GM21717 (cell line): ENCODE measurements around the gene C2orf92.
"Not testable (repeated sequence)": the region's sequence is repeated elsewhere in the genome, so short reads cannot be mapped to it uniquely, and the experiment has no call there.

ENCODE experiments used
- ATAC-seq: cut with Tn5 transposase; IDR thresholded peaks from one replicate; pipeline ENCODE4 v1.9.1; 2021; ENCODE audit warnings: mild to moderate bottlenecking, moderate library complexity; ENCODE audit not compliant: unreplicated experiment

C2orf92 gene

DNA sequence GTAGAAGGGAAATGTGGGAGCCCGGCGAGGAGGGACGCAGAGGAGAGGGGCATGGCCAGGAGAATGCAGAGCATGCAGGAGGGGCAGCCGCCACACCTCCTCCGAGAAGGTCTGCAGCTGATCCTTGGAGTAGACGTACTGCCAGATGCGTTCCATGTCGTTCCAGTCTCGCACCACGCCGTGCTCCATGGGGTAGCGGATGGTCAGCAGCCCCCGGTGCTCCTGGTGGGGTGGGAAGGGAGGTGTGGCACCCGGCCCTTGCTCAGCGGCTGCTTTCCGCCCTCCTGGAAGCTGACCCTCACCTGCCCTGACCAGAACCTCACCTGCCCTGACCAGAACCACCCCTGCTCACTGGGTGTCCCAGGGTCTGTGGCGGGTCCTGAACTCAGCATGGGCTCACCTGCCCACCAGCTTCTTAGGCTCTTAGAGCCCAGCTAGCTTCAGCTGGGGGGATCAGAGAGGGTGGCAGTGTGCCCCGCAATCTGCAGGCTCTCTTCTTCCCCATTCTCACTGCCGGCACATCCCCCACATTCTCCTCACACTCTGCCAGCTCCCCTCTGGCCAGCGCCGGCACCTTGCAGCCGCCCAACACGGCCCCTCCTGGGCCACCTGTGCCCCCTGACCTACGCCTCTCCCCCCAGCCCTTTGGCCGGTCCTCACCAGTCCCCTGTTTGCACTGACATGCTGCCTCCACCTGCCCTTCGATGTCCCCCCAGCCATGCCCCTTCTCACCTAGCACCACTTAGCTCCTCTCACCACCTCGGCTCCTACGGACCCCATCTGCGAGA, 10.1 kb upstream of the C2orf92 start:
- no peak for ATAC-seq

DNA sequence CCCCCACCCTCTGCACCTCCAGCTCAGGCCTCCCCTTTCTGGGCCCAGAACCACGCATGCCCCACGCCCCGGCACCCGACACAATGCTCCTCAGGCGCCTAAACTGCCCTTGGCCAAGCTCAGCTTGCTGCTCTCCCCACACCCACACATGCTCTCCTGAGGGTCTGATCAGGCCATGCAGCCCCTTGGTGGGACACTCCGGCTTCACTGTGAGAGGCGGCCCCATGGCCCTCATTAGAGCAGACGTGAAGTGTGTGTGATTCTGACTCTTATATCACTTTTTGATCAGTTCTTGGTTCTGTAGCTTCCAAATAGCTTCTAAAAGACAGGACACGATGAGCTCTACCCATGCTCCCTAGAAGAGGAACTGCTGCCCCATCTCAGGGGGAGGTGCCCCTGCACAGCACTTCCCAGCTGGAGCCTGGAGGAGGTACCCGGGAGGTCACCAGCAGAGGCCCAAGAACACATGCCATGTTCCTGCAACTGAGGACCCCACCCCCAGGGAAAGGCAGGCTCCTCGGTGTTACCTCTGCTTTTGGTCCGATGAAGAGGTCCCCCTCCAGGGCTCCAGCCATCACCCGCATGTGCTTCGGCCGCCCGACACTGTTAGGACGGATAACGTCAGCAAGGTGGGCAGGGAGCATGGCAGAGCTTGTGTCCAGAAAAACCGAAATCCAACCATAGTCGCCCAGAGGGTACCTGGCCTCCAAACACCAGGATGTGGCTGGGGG, 9.3 kb upstream of the C2orf92 start:
- no peak for ATAC-seq

DNA sequence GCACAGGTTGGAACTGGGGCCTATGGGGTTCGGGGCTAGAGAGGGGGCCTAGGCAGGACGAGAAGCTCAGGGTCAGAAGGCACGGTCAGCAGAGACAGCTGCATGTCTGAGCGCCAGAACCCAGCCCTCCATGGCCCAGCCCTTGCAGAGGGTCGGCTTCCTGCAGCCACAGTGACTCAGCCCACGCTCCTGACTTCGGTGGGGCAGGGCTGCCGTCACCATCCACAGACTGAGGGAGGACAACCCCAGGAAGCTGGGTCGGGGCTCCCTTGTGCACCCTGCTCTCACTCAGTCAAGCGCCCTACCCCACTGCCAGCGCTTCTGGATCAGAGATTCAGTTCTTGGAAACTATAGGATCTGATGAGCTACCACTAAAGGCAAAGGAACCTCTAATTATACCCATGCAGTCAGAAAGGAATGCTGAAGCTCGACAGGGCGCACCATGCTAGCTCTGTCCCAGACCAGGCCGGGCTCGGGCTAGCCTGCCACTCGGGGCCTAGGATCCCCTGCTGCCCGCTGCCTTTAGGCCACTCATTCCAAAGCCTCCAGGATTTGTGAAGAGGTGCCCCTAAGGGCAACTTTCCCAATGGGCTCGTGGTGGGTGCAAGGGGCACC, 8.6 kb upstream of the C2orf92 start:
- no peak for ATAC-seq

DNA sequence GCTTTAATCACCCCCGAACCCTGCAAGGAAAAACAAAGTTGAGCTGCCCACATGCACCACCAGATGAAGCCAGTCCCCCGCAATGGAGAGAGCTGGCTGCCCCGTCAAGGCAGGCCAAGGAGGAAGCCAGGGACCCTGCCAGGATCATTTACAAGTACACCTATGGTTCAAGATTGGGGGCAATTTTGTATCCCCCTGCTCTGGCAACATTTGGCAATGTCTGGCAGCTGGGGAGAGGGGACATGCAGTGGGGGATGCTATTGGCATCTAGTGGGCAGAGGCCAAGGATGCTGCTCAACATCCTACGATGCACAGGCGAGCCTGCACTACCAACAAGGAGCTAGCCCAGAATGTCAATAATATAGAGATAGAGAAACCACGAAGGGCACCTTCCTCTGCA, 7.6 kb upstream of the C2orf92 start:
- ATAC-seq: no peak

GRCh38 chr2:97662386-97662894, 7.1 kb upstream of the C2orf92 start:
- no peak for ATAC-seq

DNA sequence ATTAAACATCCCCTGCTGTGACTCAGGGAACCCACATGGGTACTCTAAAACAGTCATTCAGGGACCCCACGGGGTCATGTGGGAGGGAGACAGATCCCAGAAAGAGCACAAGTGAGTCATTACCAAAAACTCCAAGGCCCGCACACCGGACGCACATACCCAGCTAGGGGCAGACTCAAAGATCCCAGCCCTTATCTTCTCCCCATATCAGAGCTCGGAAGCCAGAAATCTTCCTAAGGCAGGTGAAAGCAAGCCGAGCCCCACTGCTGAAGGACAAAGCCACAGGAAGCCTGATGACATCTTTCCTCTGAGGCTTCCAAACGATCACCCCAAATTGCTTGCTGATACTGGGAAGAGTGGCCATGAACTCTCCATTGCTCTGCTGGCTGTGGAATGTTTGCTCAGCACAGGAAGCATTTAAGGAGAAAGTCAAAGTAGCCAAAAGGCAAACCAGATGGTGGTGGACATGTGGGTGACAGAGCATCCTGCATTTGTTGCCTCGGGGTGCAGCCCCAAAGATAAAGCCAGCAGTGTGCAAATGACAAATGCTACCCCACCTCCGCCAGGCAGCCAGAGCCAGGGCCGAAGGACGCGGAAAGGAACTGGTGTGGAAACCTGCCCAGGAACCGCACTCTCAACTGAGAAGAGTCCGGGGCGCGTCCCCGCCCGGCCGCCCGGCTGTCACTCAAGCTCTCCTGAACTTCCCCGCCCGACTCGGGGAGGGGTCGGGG, 6.5 kb upstream of the C2orf92 start:
- ATAC-seq: peak; percentile 47

- no peak for ATAC-seq
Measured at GRCh38 chr2:97663626-97663961, 5.9 kb upstream of the C2orf92 start.

DNA sequence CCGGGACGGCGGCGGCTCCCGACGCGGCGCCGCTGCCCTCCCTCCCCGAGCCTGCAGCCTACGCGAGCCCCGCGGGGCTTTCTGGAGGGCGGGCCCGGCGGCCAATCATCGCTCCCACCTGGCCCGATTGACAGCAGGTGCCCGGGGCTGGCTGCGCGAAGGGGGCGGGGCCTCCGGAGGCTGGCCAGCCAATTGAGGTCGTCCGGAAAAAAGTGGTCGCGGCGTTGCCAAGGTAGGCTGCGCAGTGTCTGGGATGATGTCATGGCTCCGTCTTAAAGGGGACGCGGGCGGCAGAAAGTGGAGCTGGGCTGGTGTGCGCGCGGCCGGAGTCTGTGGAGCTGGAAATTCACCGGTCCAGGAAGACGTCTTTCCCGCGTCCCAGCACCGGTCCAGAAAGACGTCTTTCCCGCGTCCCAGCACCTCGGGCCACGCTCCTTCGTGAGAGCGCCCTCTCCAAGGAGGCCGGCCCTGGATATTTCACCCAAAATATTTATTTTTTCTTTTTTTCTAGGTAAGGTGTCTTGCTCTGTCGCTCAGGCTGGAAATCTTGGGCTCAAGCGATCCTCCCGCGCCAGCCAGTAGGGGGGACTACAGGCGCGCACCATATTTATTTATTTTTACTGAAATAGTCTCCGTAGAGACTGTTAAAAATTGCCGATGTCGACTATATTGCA, 5.4 kb upstream of the C2orf92 start, which contains the start of gene ACTR1B:
Gene ACTR1B, minus strand, starts transcription at position 83 of the 674 bp plus-strand sequence. CDS start 154 bp downstream, outside the sequence.
- ATAC-seq: peak; percentile 77

DNA sequence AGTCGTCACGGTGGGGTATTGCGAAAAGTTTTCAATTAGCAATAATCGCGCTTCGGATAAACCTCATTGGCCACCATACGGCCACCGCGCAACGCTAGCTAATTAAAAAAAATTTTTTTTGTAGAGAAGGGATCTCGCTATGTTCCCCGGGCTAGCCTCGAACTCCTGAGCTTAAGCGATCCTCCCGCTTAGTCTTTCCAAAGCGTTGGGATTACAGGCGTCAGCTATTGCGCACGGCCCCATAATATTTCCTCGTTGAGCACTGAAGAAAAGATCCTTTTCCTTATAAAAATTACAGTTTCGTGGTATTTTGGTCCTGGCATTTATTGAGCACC, 4.9 kb upstream of the C2orf92 start:
- ATAC-seq: no peak

GRCh38 chr2:97670471-97670870, 958 bp downstream of the C2orf92 start:
- no peak for ATAC-seq

GRCh38 chr2:97671526-97671925, 2.0 kb downstream of the C2orf92 start:
- no peak for ATAC-seq

DNA sequence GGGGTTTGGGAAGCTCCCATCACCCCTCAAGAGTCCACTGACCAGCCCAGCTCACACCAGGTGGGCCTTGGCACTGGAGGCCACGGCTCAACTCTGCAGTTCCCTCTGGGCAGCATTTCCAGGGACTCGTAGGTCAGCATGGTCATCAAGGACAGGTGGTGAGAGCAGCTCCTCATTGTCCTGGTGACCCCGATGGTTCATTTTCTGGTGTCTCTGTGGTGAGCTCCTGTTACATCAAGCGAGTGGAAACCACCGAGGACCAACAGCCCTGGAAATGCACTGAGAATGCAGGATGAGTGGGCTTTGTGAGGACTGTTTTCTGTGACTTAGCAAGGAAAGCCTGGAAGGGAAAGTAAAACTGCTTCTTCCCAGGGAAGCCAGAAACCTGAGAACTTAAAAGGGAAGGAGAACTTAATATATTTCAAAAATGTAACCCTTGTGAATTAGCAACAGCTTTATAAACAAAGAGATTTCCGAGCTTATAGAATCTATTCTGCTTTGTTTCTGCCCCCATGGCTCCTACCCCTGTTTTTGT, 3.2 kb downstream of the C2orf92 start:
- ATAC-seq: not testable (repeated sequence)

DNA sequence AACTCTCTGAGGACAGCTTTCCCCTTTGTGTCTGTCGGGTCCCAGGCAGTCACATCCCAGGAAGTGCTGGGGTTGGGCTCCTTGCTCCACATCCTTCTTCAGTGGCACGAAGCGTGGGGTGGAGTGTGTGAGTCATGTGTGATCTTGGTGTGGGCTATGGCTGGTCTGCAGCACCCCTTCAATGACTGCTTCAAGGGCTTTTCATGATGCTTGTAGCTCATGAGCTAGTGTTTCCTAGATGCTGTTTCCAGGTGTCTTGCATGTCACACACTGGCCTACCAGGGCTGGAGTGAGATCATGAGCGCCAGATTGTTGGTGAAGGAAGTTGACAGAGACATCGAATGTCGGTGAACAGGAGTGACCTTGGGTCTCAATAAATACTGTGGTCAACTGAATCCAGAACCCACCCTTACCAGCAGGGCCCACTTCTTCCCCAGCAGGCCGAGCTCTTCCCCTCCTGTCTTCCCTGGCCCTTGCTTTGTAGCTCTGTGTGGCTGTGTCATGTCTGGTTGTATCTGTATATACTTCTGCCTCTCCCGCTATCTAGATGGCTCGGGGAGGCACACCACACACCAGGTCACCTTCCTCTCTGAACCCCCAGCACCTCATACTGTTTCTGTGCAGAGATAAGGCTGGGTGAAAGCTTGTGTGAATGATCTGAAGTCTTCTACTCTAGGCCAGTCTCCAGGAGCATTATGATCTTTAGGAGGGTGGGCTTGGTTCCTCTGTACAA, 3.8 kb downstream of the C2orf92 start:
- no peak for ATAC-seq

GRCh38 chr2:97673915-97674283, 4.4 kb downstream of the C2orf92 start:
- ATAC-seq: no peak

- no peak for ATAC-seq
Measured at GRCh38 chr2:97675430-97676113, 6.1 kb downstream of the C2orf92 start.

- no peak for ATAC-seq
Measured at GRCh38 chr2:97676620-97677019, 7.1 kb downstream of the C2orf92 start.

DNA sequence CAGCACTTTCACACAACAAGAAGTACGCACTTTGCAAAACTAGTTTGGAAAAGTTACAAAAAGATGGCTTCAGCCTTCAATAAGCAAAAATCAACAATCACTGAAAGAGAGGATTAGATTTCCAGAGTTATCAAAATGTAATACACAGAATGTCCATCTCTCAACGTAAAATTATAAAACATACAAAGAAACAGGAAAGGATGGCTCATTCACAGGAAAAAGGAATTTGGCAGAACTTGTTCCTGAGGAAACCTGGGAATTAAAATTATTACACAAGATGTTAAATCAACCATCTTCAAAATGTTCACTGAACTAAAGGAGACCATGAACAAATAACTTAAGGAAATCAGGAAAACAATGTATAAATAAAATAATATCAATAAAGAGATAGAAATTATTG, 8.0 kb downstream of the C2orf92 start:
- no peak for ATAC-seq

DNA sequence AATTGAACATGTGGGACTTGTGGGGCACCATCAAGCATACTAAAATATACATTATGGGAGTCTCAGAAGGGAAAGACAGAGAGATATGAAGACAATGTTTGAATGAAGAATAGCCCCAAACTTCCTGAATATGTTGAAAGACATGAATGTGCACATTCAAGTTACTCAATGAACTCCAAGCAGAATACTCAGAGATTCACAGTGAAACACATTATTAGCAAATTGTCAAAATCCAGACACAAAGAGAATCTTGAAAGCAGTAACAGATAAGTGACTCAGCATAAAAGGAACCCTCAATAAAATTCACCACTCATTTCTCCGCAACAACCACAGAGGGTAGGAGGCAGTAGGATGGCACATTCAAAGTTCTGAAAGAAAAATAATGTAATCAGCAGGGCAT, 8.8 kb downstream of the C2orf92 start:
- ATAC-seq: no peak

- not testable (repeated sequence) for ATAC-seq
Measured at GRCh38 chr2:97687235-97687634, 17.7 kb downstream of the C2orf92 start.
